Liver (tissue), 3 donors: ENCODE results near the gene DDX11.
"Not testable (repeated sequence)": the region's sequence is repeated elsewhere in the genome, so short reads cannot be mapped to it uniquely, and the experiment has no call there.

Experiments used
- ATF3 ChIP-seq: IDR thresholded peaks from 2 replicates; pipeline ENCODE4 v1.6.1; 2016; ENCODE audit warnings: antibody characterized with exemption
- EGR1 ChIP-seq, 2 donors: IDR thresholded peaks; 2 replicates each; pipeline ENCODE4 v1.6.1; 2016 to 2018; ENCODE audit warnings: antibody characterized with exemption in 2 of 2, low read depth in 2 of 2
- FOXA2 ChIP-seq: IDR thresholded peaks from 2 replicates; pipeline ENCODE4 v1.6.1; 2016; ENCODE audit warnings: antibody characterized with exemption
- GABPA ChIP-seq, 2 donors: IDR thresholded peaks in 1 of 2; conservative IDR thresholded peaks in 1 of 2; 2 replicates each; pipeline ENCODE4 v1.6.1; 2016; ENCODE audit warnings: antibody characterized with exemption in 2 of 2, mild to moderate bottlenecking in 1 of 2, moderate library complexity in 1 of 2
- JUND ChIP-seq, 2 donors: IDR thresholded peaks; 2 replicates each; pipeline ENCODE4 v1.6.1; 2016; ENCODE audit warnings: antibody characterized with exemption in 2 of 2
- MAX ChIP-seq: IDR thresholded peaks from 2 replicates; pipeline ENCODE4 v1.6.1; 2016; ENCODE audit warnings: antibody characterized with exemption
- RAD21 ChIP-seq, 2 donors: IDR thresholded peaks; 2 replicates each; pipeline ENCODE4 v1.6.1; 2016; ENCODE audit warnings: antibody characterized with exemption in 2 of 2, mild to moderate bottlenecking in 2 of 2
- REST ChIP-seq: IDR thresholded peaks from 2 replicates; pipeline ENCODE4 v1.6.1; 2016; ENCODE audit warnings: antibody characterized with exemption, mild to moderate bottlenecking
- SP1 ChIP-seq: IDR thresholded peaks from 2 replicates; pipeline ENCODE4 v1.6.1; 2018; ENCODE audit warnings: antibody characterized with exemption, mild to moderate bottlenecking
- YY1 ChIP-seq: IDR thresholded peaks from 2 replicates; pipeline ENCODE4 v1.6.1; 2016; ENCODE audit warnings: antibody characterized with exemption, mild to moderate bottlenecking
- TF ChIP-seq, protein P1 (sequence below): fragments of 150-350 bp; IDR thresholded peaks from 2 replicates; pipeline ENCODE4 v1.5.1; 2017; ENCODE audit warnings: improper control_type of control experiment, low read depth, low read length; ENCODE audit not compliant: missing input control
- TF ChIP-seq, protein P2 (sequence below): IDR thresholded peaks from 2 replicates; pipeline ENCODE4 v1.6.1; 2016; ENCODE audit warnings: antibody characterized with exemption
- donor health status: healthy.
- donor health status: healthy.

DNA sequence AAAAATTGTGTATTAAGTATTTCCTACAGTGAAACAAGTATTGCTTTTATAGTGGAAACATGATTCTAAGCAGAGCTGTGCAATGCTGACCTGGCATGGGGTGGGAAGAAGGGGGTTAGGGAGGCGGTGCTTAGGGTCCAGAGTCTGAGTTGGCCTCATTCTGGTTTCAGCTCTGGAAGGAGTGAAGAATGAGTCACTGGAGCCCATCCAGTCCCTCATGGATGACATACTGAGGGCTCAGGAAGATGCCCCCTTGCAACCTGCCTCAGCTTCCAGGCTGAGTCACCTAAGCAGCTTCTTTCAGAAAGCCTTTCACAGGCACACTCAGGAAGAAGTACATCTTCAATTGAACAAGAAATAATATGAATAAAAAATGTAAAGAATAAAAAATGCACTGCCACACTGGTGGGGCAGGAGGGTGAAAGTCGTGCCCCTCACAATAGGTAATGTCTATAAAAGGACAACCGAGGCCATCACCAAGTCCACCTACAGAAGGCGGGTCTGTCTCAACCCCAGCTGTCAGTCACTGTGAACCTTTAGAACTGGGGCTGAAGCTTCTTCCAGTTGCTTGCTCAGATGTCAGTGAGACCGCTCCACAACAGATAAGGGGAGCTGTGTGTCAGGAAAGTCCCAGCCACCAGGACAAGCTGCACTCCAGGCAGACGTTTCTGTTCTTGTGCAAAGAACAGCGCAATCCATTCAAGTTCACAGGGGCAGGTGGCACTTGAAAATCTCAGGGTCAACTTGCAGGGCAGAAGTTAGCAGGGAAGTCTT lies 20.8 kb upstream of the DDX11 start:
- TF ChIP-seq, protein P1, sequence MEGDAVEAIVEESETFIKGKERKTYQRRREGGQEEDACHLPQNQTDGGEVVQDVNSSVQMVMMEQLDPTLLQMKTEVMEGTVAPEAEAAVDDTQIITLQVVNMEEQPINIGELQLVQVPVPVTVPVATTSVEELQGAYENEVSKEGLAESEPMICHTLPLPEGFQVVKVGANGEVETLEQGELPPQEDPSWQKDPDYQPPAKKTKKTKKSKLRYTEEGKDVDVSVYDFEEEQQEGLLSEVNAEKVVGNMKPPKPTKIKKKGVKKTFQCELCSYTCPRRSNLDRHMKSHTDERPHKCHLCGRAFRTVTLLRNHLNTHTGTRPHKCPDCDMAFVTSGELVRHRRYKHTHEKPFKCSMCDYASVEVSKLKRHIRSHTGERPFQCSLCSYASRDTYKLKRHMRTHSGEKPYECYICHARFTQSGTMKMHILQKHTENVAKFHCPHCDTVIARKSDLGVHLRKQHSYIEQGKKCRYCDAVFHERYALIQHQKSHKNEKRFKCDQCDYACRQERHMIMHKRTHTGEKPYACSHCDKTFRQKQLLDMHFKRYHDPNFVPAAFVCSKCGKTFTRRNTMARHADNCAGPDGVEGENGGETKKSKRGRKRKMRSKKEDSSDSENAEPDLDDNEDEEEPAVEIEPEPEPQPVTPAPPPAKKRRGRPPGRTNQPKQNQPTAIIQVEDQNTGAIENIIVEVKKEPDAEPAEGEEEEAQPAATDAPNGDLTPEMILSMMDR = not testable (repeated sequence)
- not testable (repeated sequence) for TF ChIP-seq SP1; REST; GABPA (IDR thresholded peaks at IDR 0.05 in 1 of 2, conservative IDR thresholded peaks at IDR 0.05 in 1 of 2); RAD21 (IDR thresholded peaks at IDR 0.05); EGR1 (IDR thresholded peaks at IDR 0.05; ENCODE audit: low read depth in 2 of 2); JUND (IDR thresholded peaks at IDR 0.05); FOXA2; MAX; YY1; ATF3
- TF ChIP-seq, protein P2, sequence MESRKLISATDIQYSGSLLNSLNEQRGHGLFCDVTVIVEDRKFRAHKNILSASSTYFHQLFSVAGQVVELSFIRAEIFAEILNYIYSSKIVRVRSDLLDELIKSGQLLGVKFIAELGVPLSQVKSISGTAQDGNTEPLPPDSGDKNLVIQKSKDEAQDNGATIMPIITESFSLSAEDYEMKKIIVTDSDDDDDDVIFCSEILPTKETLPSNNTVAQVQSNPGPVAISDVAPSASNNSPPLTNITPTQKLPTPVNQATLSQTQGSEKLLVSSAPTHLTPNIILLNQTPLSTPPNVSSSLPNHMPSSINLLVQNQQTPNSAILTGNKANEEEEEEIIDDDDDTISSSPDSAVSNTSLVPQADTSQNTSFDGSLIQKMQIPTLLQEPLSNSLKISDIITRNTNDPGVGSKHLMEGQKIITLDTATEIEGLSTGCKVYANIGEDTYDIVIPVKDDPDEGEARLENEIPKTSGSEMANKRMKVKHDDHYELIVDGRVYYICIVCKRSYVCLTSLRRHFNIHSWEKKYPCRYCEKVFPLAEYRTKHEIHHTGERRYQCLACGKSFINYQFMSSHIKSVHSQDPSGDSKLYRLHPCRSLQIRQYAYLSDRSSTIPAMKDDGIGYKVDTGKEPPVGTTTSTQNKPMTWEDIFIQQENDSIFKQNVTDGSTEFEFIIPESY = not testable (repeated sequence)
